ENCODE data around the gene EXOC7. TPM values are rescaled to one million over a fixed set of nuclear protein-coding genes. Genes with fewer than 3 reads are reported as not detected.

Gene EXOC7
- total RNA-seq, 2 experiments from 2014 or later: 88.1 to 90.6 TPM

DNA sequence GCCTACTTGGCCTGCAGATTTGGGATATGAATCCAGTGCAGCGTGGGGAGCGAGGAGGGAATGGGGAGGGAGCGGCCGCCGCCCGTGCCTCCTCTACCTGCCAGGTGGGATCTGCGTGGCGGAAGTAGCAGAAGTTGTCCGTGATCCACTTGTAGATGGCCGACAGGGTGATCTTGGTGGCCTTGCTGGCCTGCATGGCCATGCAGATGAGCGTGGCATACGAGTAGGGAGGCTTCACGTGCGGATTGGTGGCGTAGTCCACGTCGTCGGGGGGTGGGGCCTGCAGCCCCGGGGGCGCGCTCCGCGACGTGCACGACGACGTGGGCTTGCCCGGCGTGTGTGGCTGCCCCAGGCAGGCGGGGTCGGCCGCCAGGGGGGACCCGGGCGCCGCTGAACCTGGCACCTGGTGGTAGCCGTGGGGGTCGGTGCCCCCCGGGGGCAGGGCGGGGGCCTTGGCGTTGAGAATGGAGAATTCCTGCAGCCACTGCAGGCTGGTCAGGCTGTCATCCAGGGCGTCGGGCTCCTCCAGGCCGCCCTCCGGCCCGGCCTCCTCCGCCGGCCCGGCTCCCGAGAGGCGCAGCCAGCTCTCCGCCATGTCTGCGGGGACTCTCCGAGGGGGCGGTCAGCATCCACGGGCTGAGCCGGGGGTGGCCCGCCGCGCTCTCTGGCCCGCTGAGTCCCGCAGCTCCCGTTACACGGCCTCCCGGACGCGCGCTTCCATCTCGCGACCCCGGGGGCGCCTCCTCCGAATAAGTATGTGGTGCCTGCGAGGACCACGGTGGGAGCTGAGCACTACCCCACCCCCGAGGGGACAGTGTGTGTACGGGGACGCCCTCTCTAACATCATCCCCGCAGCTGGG, 36.4 kb upstream of the EXOC7 start:
- no peak overlapping the region for H3K27ac ChIP-seq (ENCODE audit: low read depth in 1 of 2, low read length in 2 of 2)
- POLR2A ChIA-PET: interaction anchor here (0.6 to 4.1 kb wide), 12 partner anchors 11 to 140 kb away, joined by 3 to 30 read pairs (median 6); partner anchors contain the start of gene UBALD2

DNA sequence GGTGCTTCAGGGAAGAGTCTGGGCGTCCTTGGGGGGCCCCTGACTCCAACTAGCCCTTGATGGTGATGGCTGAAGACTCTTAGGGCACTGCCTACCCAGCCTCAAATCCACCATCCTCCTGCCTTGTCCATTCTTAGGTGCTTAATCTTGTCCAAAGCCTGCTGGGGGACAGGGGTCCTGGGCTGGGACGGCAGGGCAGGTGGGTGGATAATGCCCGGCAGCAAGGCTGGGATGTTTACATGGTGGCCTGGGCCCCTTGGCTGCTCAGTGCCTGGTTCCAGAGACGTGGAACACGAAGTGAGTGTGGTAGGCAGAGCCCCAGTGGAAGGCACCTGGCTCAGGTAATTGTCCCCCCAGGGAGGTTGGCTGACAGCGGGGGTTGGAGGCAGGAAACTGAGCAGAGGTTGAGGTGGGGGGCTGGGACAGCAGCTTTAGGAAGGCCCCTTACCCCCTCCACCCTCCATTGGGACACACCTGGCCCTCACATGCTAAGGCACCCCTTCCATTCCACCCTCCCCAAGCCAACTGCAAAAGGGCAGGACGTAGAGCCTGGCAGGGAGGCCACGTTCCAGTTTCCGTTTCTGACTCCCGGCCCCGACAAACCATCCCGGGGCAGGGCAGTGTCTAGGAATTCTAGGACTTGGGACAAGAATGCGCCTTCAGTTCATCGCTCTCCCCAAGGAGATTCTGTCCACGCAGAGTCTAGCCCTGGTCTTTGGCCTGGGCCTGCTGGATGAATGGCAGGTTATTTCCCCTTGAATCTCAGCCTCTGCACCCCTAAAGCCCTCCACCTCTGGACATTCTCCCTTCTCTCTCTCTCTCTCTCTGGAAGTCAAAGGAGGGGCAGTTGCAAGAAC, 35.5 kb upstream of the EXOC7 start:
- H3K27me3 Mint-ChIP-seq: peaks cover 10% of the 10 kb centered on the region
- H3K27me3 ChIP-seq (ENCODE audit: control insufficient read depth in 1 of 2, insufficient read depth in 2 of 2, low read length in 2 of 2): peaks cover 8 to 11% of the 10 kb centered on the region in 2 experiments
- POLR2A ChIA-PET: no interaction called here
- H3K36me3 ChIP-seq (ENCODE audit: insufficient read depth, low read length): no peaks in the 10 kb centered on the region
- no peaks in the 10 kb centered on the region for H3K9me3 Mint-ChIP-seq
- TF ChIP-seq, protein P1, sequence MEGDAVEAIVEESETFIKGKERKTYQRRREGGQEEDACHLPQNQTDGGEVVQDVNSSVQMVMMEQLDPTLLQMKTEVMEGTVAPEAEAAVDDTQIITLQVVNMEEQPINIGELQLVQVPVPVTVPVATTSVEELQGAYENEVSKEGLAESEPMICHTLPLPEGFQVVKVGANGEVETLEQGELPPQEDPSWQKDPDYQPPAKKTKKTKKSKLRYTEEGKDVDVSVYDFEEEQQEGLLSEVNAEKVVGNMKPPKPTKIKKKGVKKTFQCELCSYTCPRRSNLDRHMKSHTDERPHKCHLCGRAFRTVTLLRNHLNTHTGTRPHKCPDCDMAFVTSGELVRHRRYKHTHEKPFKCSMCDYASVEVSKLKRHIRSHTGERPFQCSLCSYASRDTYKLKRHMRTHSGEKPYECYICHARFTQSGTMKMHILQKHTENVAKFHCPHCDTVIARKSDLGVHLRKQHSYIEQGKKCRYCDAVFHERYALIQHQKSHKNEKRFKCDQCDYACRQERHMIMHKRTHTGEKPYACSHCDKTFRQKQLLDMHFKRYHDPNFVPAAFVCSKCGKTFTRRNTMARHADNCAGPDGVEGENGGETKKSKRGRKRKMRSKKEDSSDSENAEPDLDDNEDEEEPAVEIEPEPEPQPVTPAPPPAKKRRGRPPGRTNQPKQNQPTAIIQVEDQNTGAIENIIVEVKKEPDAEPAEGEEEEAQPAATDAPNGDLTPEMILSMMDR (IDR thresholded peaks at IDR 0.05): no peak
- H3K4me3 Mint-ChIP-seq: no peak overlapping the region
- peaks cover 56% of the 10 kb centered on the region for H3K4me1 ChIP-seq (ENCODE audit: insufficient read depth, low read length)
- peaks cover 47% of the 10 kb centered on the region for H3K4me1 Mint-ChIP-seq (ENCODE audit: low read depth)
- H3K27ac Mint-ChIP-seq: no peak overlapping the region
- no peak for ATAC-seq (ENCODE audit: poor library complexity)
- intact Hi-C loops (cut with DNase I, micrococcal nuclease): no loop called here
- CTCF ChIA-PET: no interaction called here
- no peak overlapping the region for H3K4me3 ChIP-seq (ENCODE audit: low read length)
- H3K36me3 Mint-ChIP-seq (ENCODE audit: low read depth): no peaks in the 10 kb centered on the region
- H3K27ac ChIP-seq (ENCODE audit: low read depth in 1 of 2, low read length in 2 of 2): no peak overlapping the region
- DNase-seq: no peak
- H3K9me3 ChIP-seq (ENCODE audit: control insufficient read depth in 1 of 2, insufficient read depth in 1 of 2, low read length in 2 of 2): no peaks in the 10 kb centered on the region

More for the DNA sequence above, 36.4 kb upstream of the EXOC7 start:
- no peaks in the 10 kb centered on the region for H3K36me3 Mint-ChIP-seq (ENCODE audit: low read depth)
- ATAC-seq (ENCODE audit: poor library complexity): peak; percentile 19
- peak overlapping the region; percentile 97 for H3K27ac Mint-ChIP-seq
- H3K27me3 Mint-ChIP-seq: peaks cover 10% of the 10 kb centered on the region
- Histone ChIP-seq H3K9me3 (ENCODE audit: control insufficient read depth in 1 of 2, insufficient read depth in 1 of 2, low read length in 2 of 2) (no peaks in the 10 kb centered on the region), H3K36me3 (ENCODE audit: insufficient read depth, low read length) (no peaks in the 10 kb centered on the region), H3K4me3 (ENCODE audit: low read length) (peak overlapping the region; percentile 51), H3K27me3 (ENCODE audit: control insufficient read depth in 1 of 2, insufficient read depth in 2 of 2, low read length in 2 of 2) (peaks cover 8 to 11% of the 10 kb centered on the region in 2 experiments), H3K4me1 (ENCODE audit: insufficient read depth, low read length) (peaks cover 63% of the 10 kb centered on the region)
- peak overlapping the region; percentile 85 for H3K4me3 Mint-ChIP-seq
- TF ChIP-seq, protein P1 (IDR thresholded peaks at IDR 0.05): no peak
- intact Hi-C loops (cut with DNase I, micrococcal nuclease): loop anchor here in 1 of 2 experiments (2.0 to 5.0 kb wide), 2 partner anchors 43 to 127 kb away; partner anchors contain the start of gene UBALD2
- peak in 11 of 14 experiments; percentile 25 to 69 (median 45) for DNase-seq
- peaks cover 52% of the 10 kb centered on the region for H3K4me1 Mint-ChIP-seq (ENCODE audit: low read depth)
- CTCF ChIA-PET: interaction anchor here (0.9 to 3.2 kb wide), 6 partner anchors 13 to 140 kb away, joined by 3 to 17 read pairs (median 5); no protein-coding TSS in a partner anchor
- no peaks in the 10 kb centered on the region for H3K9me3 Mint-ChIP-seq

DNA sequence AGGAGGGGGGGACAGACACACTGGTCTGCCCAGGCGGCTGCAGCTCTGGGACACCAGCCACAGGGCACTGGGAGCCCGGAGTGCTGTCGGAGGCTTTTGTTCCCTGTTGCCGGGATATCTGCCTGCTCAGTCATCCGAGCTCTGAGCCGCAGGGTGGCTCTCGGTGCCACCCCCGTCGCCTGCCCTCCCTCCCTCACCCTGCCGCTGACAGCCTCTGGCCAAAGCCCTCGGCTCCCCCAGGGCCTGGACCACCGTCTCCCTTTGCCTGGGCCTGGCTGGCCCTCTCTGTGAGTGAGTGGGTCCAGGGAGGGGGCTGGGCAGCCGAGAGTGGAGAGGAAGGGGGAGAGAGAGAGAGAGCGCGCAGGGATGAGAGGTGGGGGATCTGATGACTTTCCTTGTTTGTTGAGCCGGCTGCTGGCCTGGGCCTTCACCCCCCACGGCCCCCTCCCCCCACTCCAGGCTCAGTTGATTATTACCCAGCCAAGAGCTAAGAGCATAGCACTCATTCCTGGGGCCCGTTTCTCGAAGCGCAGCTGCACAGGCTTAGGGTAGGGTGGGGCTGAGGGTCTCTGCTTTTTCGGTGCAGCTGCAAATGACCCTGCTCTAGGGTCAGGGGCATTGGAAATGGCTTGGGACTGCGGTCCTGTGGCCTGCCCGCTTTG, 34.8 kb upstream of the EXOC7 start:
- H3K9me3 ChIP-seq (ENCODE audit: control insufficient read depth in 1 of 2, insufficient read depth in 1 of 2, low read length in 2 of 2): no peaks in the 10 kb centered on the region
- TF ChIP-seq, protein P1 (IDR thresholded peaks at IDR 0.05): no peak
- Mint-ChIP-seq H3K4me1 (ENCODE audit: low read depth) (peaks cover 45% of the 10 kb centered on the region), H3K9me3 (no peaks in the 10 kb centered on the region), H3K4me3 (no peak overlapping the region), H3K27ac (no peak overlapping the region), H3K27me3 (peaks cover 10% of the 10 kb centered on the region), H3K36me3 (ENCODE audit: low read depth) (no peaks in the 10 kb centered on the region)
- DNase-seq (no peak), ATAC-seq (ENCODE audit: poor library complexity) (no peak)
- intact Hi-C loops (cut with DNase I, micrococcal nuclease): no loop called here
- no peak overlapping the region for H3K4me3 ChIP-seq (ENCODE audit: low read length)
- POLR2A ChIA-PET: no interaction called here
- H3K27me3 ChIP-seq (ENCODE audit: control insufficient read depth in 1 of 2, insufficient read depth in 2 of 2, low read length in 2 of 2): peaks cover 8 to 11% of the 10 kb centered on the region in 2 experiments
- H3K4me1 ChIP-seq (ENCODE audit: insufficient read depth, low read length): peaks cover 55% of the 10 kb centered on the region
- no peak overlapping the region for H3K27ac ChIP-seq (ENCODE audit: low read depth in 1 of 2, low read length in 2 of 2)
- CTCF ChIA-PET: no interaction called here
- H3K36me3 ChIP-seq (ENCODE audit: insufficient read depth, low read length): no peaks in the 10 kb centered on the region
